GM19463 (cell line): ENCODE data around the gene HOMER3.

Experiments
- ATAC-seq: cut with Tn5 transposase; IDR thresholded peaks from one replicate; pipeline ENCODE4 v1.9.1; 2021; ENCODE audit warnings: mild to moderate bottlenecking, moderate library complexity; ENCODE audit not compliant: unreplicated experiment

Gene HOMER3

DNA sequence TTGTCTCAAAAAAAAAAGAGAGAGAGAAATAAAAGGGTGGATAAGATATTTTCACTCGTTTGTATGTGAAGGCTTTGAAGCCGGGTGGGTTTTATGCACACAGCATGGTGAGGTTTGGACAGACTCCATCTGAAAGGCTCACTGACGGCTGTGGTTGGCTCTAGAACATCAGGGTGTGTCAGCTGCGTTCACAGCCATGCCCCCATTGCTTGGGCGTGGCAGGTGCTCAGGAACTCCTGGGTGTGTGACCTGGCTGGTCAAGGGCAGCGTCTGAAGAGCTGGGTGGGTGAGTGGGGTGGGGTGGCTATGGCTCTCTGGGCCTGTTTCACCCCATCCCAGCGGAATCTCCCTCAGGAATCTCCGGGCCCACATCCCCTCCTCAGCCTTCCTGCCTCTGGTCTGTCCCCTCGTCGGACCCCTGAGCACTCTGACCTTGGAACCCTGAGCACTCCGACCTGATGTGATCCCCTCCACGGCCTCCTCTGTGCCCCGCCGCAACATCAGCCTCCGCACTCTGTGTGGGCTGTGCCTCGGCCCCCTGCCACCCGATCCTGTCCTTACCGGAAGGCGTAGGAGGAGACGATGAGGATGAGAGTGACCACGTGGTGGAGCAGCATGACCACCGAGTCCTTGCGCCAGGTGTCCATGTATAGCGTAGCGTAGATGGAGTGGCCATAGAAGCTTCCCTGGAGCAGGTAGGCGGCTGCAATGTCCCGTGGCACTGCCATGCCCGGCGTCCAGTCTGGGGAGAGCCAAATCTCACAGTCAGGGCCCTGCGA lies 57.3 kb downstream of the HOMER3 start:
- ATAC-seq = no peak

DNA sequence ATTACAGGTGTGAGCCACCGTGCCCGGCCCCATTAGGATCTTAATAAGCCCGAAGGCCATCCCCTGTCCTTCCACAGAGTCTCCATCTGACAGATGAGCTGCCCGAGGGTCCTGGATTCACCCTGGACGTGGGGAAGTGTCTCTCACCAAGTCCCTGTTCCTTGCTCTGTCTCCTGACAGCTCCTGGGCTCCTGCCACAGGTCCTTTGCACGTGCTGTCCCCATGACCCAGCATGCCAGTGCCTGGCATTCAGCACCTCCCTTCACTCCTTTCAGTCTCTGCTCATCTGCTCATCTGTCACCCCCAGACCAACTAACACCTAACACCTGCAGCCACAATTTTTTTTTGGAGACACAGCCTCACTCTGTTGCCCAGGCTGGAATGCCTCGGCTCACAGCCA lies 59.5 kb downstream of the HOMER3 start:
- ATAC-seq = no peak

DNA sequence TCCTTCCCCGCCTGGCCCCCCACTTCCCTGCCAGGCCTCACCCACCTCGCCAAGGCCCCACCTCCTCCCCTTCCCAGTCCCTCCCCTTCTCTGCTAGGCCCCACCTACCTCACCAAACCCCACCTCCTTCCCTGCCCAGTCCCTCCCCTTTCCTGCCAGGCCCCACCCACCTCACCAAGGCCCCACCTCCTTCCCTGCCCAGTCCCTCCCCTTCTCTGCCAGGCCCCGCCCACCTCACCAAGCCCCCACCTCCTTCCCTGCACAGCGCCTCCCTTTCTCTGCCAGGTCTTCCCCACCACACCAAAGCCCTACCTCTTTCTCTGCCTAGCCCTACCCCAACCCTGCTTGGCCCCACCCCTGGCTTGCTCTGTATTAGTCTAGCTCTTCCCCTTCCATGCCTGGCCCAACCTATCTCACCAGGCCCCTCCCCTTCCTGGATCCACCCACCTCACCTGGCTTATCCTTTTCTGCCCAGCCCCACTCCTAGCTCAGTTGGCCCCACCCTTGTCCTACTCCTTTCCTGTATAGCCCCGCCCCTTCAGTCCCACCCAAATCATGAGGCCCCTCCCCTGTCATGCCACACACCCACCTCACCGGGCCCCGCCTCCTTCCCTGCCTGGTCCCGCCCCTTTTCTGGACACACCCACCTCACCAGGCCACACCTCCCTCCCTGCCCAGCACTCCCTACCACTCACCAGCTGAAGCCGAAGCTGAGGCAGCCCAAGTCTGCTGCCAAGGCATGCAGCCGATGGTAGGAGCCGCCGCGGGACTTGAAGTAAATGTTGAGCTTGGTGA lies 61.2 kb downstream of the HOMER3 start:
- no peak for ATAC-seq
